ENCODE data around the gene MAML3. TPM values are rescaled to one million over a fixed set of nuclear protein-coding genes. Genes with fewer than 3 reads are reported as not detected.

Gene MAML3
- total and polyA plus RNA-seq, 12 donors: 1.1 to 4.6 (median 2.6) TPM

- Histone ChIP-seq H3K27ac (peak overlapping the region in 5 of 10 donors; percentile 59 to 83 (median 75)), H3K36me3 (no peaks in the 10 kb centered on the region), H3K27me3 (no peaks in the 10 kb centered on the region), H3K4me3 (no peak overlapping the region), H3K9me3 (peaks cover 0 to 11% (median 6%) of the 10 kb centered on the region in 11 donors), H3K4me1 (peaks cover 5 to 42% (median 30%) of the 10 kb centered on the region in 9 donors)
- DNase-seq (no peak), ATAC-seq (no peak)
- intact Hi-C loops (cut with DNase I): loop anchor here in 3 of 10 donors (5.0 to 10.0 kb wide), 2 partner anchors 32 to 45 kb away; no protein-coding TSS in a partner anchor
- TF ChIP-seq CTCF (IDR thresholded peaks at IDR 0.05): no peak
- 86 to 96% methylated on average over 3 of the region's 3 CpGs for WGBS, 2 donors
Observed at GRCh38 chr4:139809757-139810140, 344.2 kb downstream of the MAML3 start.

- peaks cover 2 to 36% (median 23%) of the 10 kb centered on the region in 9 donors for H3K4me1 ChIP-seq
- intact Hi-C loops (cut with DNase I): no loop called here
- no peaks in the 10 kb centered on the region for H3K27me3 ChIP-seq
- TF ChIP-seq CTCF (IDR thresholded peaks at IDR 0.05): no peak
- DNase-seq (peak in 1 of 2 donors; percentile 14), ATAC-seq (peak; percentile 18 to 67 (median 55))
- WGBS, 2 donors: 46 to 55% methylated on average over 11 of the region's 11 CpGs
- H3K27ac ChIP-seq: peak overlapping the region in 9 of 10 donors; percentile 49 to 83 (median 65)
- peaks cover 0 to 11% (median 6%) of the 10 kb centered on the region in 11 donors for H3K9me3 ChIP-seq
- no peaks in the 10 kb centered on the region for H3K36me3 ChIP-seq
- H3K4me3 ChIP-seq: no peak overlapping the region
Observed at GRCh38 chr4:139808808-139809756, 344.9 kb downstream of the MAML3 start.

- DNase-seq: no peak
Observed at GRCh38 chr4:139808381-139808807, 345.6 kb downstream of the MAML3 start.

More at GRCh38 chr4:139808381-139808807, 345.6 kb downstream of the MAML3 start:
- no peak for TF ChIP-seq CTCF (IDR thresholded peaks at IDR 0.05)
- H3K36me3 ChIP-seq: no peaks in the 10 kb centered on the region
- intact Hi-C loops (cut with DNase I): no loop called here
- 63 to 64% methylated on average over 4 of the region's 4 CpGs for WGBS, 2 donors
- H3K9me3 ChIP-seq: peaks cover 0 to 11% (median 6%) of the 10 kb centered on the region in 11 donors
- H3K4me1 ChIP-seq: peaks cover 2 to 29% (median 18%) of the 10 kb centered on the region in 9 donors
- peak in 3 of 8 donors; percentile 28 to 42 (median 39) for ATAC-seq
- H3K27me3 ChIP-seq: no peaks in the 10 kb centered on the region
- no peak overlapping the region for H3K4me3 ChIP-seq
- peak overlapping the region in 9 of 10 donors; percentile 49 to 83 (median 65) for H3K27ac ChIP-seq

Data from heart right ventricle (tissue), 16 donors.